Iris pigment epithelial cell (primary cell): ENCODE data around the gene LAMA3.

Source experiments
- DNase-seq: peaks from one replicate; pipeline ENCODE4 v3.0.0-alpha.2; 2011; ENCODE audit warnings: low read depth

LAMA3 gene

GRCh38 chr18:23779696-23780303, 90.5 kb downstream of the LAMA3 start:
- peak; percentile 47 for DNase-seq

DNA sequence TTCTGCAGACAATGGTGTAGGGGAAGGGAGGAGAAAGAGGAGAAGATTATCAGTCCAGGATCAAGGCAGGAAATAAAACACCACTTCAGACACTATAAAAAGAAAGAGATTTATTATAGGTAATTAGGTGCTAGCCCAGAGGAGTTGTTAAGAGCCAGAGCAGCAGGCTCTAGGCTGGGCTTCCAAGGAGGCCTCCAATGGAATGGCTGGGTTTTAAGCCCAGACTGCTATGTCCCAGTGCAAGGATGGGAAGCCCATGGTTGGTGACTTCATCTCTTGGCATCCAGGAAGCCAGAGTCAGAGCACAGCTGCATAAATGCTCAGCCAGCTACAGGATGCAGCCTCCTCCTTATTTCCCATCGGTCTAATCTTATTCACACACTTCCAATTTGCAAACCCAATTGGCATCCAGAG, 95.6 kb downstream of the LAMA3 start:
- DNase-seq = peak; percentile 91

DNA sequence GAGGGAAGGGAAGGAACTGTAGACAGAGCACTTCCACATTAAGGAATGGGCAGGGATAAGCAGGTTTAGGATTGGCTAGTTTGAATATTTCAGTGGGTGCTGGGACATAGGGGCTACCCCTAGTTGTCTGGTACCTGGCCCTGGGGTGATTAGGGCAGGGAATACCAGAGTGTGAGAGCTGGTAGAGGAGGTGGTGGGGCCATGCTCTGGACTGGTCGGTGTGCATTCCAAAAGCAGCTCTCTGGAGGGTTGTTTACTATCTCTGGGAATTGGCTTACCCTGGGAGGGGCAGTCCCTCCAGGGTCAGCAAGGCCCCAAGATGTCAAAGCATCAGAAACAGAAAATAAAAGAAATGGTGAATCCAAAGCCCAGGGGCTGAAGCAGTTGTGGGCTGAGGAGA, 103.8 kb downstream of the LAMA3 start:
- no peak for DNase-seq

DNA sequence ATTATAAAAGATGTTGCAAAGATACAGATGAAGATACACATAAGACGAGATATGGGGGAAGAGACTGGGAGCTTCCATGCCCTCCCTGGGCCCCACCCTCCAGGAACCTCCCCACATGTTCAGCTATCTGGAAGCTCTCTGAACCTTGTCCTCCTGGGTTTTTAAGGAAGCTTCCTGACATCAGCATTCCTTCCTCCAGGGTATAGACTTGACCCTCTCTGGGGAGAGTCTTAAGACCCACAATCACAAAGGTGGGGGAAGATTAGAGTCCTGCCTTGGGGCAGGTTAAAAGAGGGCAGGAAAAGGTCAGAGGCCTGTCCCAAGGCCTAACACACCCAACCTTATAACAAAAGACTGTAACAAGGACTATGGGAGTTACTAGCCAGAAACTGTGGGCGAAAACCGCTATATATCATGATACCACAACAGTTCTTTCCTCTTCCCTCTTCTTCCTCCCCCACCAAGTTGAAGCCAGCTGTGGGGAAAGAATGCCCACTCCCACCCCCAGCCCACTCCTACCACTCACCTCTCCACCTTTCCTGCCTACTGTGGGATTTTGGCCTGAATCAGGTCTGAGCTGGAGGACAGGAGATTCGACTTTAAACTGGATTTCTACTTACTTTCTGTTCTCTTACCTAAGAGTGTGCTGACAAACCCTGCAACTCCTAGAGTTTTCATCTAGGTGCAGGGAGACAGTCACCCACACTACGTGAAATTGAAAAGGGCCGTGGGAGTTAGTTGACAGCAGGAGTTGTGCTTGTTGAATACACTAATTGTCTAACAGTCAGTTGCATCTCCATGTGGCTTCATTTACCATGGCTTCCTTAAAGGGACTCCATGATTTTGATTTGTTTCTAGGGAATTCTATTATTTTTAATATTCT, 105.0 kb downstream of the LAMA3 start:
- DNase-seq = no peak

DNA sequence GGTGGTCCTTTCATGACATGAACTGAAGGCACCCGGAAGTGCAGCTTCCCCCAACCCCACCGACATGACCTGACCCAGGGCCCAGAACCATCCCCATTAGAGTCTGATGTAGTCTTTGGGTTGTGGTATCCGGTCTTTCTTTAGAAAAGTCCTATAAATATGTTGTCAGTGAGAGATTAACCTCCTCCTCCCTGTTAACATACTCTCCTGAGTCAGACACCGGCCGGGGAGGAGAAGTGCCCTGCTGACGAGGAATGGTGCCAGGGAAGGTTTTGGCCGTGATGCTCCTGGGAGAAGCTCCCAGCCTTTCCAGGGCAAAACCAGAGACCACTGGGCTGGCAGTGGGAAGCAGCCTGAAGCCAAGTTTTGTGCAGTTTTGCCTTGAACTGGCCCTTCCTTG, 109.0 kb downstream of the LAMA3 start:
- no peak for DNase-seq

DNA sequence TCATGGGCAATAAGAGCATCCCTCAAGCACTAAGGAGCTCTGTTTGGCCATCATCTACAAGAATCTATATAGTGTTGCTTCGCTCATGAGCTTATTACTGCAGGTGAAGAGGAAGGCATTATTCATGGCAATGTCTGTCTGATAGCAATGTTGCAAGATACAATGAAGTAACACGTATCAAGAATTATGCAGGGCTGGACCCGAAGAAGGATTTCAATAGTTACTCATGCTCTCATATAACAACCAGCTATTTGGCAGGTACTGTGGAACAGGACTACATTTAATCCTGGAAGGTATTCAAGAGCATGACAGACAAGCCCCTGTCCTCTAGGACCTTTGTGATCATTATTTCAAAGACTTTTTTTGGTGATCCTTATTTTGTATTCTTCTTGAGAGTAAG, 109.6 kb downstream of the LAMA3 start:
- no peak for DNase-seq

DNA sequence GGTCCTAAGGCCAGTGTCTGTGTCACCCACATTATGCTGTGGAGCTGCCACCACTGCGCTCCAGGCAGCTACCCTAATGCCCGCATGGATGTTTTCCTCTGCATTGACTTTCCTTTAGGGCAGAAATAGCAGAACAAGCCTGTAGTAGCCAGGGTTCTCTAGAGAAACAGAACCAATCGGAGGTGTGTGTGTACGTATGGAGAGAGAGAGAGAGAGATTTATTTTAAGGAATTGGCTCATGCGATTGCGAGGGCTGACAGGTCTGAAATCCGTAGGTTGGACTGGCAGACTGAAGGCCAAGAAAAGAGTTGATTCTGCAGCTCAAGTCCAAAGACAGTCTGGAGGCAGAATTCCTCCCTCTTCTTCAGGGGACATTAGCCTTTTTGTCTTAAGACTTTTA, 110.3 kb downstream of the LAMA3 start:
- no peak for DNase-seq

- no peak for DNase-seq
These were observed 111.6 kb downstream of the LAMA3 start for GRCh38 chr18:23800902-23801301.

DNA sequence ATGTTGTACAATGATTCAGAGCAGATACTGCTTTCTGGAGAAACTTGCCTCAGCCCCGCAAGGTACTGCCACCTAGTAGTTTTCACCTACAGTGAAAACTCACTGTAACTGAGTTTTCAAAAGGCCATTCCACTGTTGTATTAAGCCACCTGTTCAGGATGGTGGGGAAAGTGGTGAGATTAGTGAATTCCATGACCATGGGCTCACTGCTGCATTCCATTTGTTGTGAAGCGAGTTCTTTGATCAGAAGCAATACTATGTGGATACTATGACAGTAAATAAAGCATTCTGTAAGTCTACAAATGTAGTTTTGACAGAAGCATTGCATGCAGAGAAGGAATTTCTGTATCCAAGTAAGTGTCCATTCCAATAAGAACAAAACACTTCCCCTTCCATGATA, 113.6 kb downstream of the LAMA3 start:
- DNase-seq = no peak

- DNase-seq = no peak
These were observed 114.5 kb downstream of the LAMA3 start for GRCh38 chr18:23803755-23804154.

- peak; percentile 42 for DNase-seq
These were observed 116.6 kb downstream of the LAMA3 start for GRCh38 chr18:23805898-23806297.

DNA sequence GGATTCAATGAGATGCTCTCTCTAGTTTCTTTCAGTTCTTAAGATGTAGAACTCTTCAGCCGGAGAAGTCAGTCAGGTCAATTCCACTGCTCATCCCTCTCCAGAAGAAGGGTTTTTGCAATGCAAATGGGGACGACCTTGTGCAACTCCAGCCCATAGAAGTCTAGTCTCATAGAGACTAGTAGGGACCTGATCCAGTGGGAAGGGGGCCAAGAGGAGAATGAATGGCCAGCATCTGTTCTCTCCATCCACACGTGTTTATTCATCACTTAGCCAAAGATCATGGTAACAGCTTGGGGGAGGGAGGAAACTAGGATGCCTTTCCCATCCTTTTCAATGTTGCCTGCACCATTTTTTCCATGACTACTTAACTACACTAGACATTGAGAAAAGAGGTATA, 120.2 kb downstream of the LAMA3 start:
- DNase-seq = no peak

DNA sequence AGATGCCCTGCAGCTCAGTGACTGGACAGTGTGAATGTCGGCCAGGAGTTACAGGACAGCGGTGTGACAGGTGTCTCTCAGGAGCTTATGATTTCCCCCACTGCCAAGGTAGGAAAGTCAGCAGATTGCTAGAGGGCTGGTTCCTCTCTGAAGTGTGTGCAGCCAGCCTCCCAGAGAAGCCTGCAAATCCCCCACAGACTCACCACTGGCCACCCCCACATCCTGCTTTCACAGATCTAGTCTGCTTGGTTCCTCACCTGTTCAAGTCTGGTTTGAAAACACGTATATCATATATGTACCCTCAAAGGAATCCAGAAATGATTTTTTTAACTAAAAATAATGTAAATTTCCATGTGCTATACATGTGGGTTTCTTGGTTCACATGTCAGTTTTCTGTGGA, 121.1 kb downstream of the LAMA3 start:
- no peak for DNase-seq

- no peak for DNase-seq
These were observed 121.9 kb downstream of the LAMA3 start for GRCh38 chr18:23811176-23811575.

- peak; percentile 25 for DNase-seq
These were observed 123.5 kb downstream of the LAMA3 start for GRCh38 chr18:23812546-23813440.

DNA sequence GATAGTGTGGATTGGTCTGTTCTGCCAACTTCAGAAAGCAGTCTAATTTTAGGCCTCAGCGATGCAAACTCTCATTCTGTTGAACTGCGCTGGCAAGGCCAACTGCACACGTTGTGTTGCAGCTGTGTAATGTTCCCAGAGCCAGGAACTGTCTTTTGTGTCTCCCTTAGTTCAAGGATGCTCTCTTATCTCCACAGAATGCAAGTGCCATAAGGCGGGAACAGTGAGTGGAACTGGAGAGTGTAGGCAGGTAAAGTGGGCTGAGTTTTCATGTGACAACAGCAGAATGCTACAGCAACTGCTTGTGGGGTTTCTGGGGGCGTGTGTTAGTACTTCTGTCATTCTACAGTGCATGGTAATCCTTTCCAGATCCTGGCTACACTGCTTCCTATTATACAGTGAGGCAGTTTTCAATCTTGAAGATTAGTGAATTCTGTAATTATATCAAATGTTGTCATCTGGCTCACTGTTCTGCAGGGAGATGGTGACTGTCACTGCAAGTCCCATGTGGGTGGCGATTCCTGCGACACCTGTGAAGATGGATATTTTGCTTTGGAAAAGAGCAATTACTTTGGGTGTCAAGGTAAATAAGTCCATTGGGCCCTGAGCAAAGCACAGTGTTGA, 125.8 kb downstream of the LAMA3 start:
- DNase-seq = no peak

DNA sequence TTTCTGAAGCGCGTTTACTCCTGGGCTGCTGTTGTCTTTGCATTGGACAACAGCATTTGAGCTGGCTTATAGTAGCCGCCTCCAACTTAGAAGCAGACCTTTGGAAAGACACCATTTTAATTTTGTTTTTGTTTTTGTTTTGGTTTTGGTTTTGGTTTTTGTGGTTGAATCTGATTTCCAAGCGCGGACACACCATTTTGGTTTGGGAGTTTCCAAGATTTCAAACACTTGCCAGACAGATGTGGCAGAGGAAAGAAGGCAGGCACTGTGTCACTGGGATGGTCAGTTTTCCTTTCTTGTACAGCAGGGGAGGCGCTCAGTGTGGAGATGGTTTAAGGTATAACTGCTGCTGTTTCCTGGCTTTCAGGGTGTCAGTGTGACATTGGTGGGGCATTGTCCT, 126.8 kb downstream of the LAMA3 start:
- no peak for DNase-seq

DNA sequence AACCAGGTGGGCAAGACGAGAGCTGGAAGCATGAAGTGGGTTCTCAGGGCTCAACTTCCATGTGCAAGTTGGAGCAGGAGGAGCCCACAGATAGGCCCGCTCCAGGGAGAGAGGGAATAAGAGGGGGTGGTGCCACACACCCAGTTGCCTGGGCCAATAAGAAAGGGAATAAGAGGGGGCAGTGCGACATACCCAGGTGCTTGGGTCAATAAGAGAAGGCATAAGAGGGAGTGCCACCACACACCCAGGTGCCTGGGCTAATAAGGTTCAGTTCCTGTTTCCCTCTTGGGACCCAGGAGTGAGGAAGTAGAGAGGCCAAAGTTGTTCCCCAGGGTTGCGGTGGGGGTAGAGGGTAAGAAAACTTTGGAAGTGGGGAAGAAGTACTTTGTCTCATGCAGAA, 127.5 kb downstream of the LAMA3 start:
- no peak for DNase-seq

- DNase-seq = no peak
These were observed 129.7 kb downstream of the LAMA3 start for GRCh38 chr18:23819001-23819400.

DNA sequence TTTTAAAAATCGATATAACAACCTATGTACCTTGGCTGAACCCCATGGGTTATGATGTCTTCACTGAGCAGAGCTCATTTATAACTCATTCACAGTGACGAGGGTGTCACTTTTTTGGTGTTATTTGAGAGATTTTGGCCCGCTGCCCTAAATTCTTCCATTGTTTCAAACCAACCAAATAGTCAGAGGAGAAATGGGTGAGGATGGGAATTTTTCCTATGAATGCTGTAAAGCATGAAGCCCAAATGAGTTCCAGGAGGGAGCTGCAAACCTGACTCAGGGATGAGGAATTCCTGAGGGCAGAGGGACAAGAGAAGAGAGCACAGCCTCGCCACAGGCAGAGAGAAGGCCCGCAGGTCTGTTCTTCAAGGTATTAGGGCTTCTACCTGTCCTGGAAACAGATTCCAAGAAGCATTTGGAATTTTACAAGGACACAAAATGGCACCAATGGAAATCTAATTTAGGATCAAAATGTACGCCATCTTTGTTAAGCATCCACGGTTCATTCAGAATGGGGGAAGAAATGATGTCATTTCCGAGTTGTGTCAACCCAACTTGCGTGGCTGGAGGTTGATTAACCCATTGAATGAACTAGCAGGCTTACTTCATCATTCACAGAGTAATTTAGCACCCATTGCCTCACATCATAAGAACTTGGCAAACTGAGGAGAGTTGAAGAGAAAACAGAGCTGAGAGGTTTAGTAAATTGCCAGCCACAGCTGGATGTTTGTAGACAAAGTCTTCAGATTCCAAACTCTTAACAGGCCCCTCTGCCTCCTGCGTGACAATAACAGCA, 133.5 kb downstream of the LAMA3 start:
- peak; percentile 24 for DNase-seq

DNA sequence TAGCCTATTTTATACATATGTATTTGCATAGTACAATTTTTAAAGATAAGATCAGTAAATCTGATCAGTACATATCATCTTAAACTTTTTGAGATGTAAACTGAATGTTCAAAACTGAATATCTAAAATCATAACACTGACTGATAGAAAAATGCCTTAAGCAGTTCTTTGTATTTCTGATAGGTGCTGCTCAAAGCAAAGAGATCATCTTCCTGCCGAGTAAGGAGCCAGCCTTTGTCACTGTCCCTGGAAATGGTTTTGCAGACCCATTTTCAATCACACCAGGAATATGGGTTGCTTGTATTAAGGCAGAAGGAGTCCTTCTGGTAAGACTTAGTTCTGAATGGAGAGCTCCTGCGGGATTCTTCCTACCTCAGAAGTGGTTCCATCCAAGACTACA, 135.0 kb downstream of the LAMA3 start:
- DNase-seq = peak; percentile 11
